Parathyroid adenoma (tissue), 2 donors: ENCODE data around the gene SOCS3.

ENCODE experiments used
- H2AFZ ChIP-seq: fragments of 300-600 bp; sonication (generic); one replicate; pipeline ENCODE4 v1.7.0; 2017; ENCODE audit warnings: antibody characterized with exemption, mild to moderate bottlenecking
- H3K27ac ChIP-seq: fragments of 300-600 bp; sonication (generic); one replicate; pipeline ENCODE4 v1.7.0; 2017
- H3K27me3 ChIP-seq: fragments of 300-600 bp; sonication (generic); one replicate; pipeline ENCODE4 v1.7.0; 2017; ENCODE audit warnings: low read length; ENCODE audit not compliant: control insufficient read depth, insufficient read depth
- H3K36me3 ChIP-seq: fragments of 300-600 bp; sonication (generic); one replicate; pipeline ENCODE4 v1.7.0; 2017; ENCODE audit warnings: low read length; ENCODE audit not compliant: control insufficient read depth, insufficient read depth
- H3K4me1 ChIP-seq: fragments of 300-600 bp; sonication (generic); one replicate; pipeline ENCODE4 v1.7.0; 2017; ENCODE audit warnings: control low read depth
- H3K4me2 ChIP-seq: fragments of 300-600 bp; sonication (generic); one replicate; pipeline ENCODE4 v1.7.0; 2017; ENCODE audit warnings: low read length
- H3K4me3 ChIP-seq: fragments of 300-600 bp; sonication (generic); one replicate; pipeline ENCODE4 v1.7.0; 2017; ENCODE audit warnings: low read depth, low read length
- H3K79me2 ChIP-seq: fragments of 300-600 bp; sonication (generic); one replicate; pipeline ENCODE4 v1.7.0; 2017; ENCODE audit warnings: control low read depth
- H3K9ac ChIP-seq: fragments of 300-600 bp; sonication (generic); one replicate; pipeline ENCODE4 v1.7.0; 2017; ENCODE audit warnings: mild to moderate bottlenecking
- H3K9me3 ChIP-seq: fragments of 300-600 bp; sonication (generic); one replicate; pipeline ENCODE4 v1.7.0; 2017; ENCODE audit warnings: low read length; ENCODE audit not compliant: control insufficient read depth
- CTCF ChIP-seq: fragments of 300-600 bp; sonication (generic); IDR thresholded peaks from one replicate; pipeline ENCODE4 v1.7.0; 2017; ENCODE audit warnings: antibody characterized with exemption, mild to moderate bottlenecking
- donor health status: primary hyperparathyroidism.

Gene SOCS3

GRCh38 chr17:78387977-78388941, 28.4 kb upstream of the SOCS3 start:
- no peak for TF ChIP-seq CTCF
- peaks cover 67% of the 10 kb centered on the region for H3K79me2 ChIP-seq
- H3K9me3 ChIP-seq: no peaks in the 10 kb centered on the region
- no peak overlapping the region for H2AFZ ChIP-seq
- H3K27me3 ChIP-seq: no peaks in the 10 kb centered on the region
- peaks cover 13% of the 10 kb centered on the region for H3K4me1 ChIP-seq
- H3K27ac ChIP-seq: peak overlapping the region; percentile 58
- no peak overlapping the region for H3K4me2 ChIP-seq
- H3K9ac ChIP-seq: no peak overlapping the region
- H3K36me3 ChIP-seq: no peaks in the 10 kb centered on the region
- H3K4me3 ChIP-seq: no peak overlapping the region

GRCh38 chr17:78384479-78385175, 24.8 kb upstream of the SOCS3 start:
- no peaks in the 10 kb centered on the region for H3K9me3 ChIP-seq
- H3K4me2 ChIP-seq: no peak overlapping the region
- H3K4me1 ChIP-seq: peaks cover 13% of the 10 kb centered on the region
- TF ChIP-seq CTCF: no peak
- H3K27ac ChIP-seq: peak overlapping the region; percentile 85
- no peak overlapping the region for H3K4me3 ChIP-seq
- no peak overlapping the region for H2AFZ ChIP-seq
- H3K36me3 ChIP-seq: no peaks in the 10 kb centered on the region
- peaks cover 54% of the 10 kb centered on the region for H3K79me2 ChIP-seq
- H3K9ac ChIP-seq: no peak overlapping the region
- H3K27me3 ChIP-seq: no peaks in the 10 kb centered on the region

- Histone ChIP-seq H3K36me3 (no peaks in the 10 kb centered on the region), H3K4me2 (no peak overlapping the region), H3K27ac (peak overlapping the region; percentile 85), H3K27me3 (no peaks in the 10 kb centered on the region), H3K9me3 (no peaks in the 10 kb centered on the region), H3K4me3 (no peak overlapping the region), H3K4me1 (peaks cover 13% of the 10 kb centered on the region), H2AFZ (no peak overlapping the region), H3K79me2 (peaks cover 53% of the 10 kb centered on the region), H3K9ac (no peak overlapping the region)
- no peak for TF ChIP-seq CTCF
Measured at GRCh38 chr17:78383725-78384471, 24.0 kb upstream of the SOCS3 start.

GRCh38 chr17:78381601-78382232, 21.8 kb upstream of the SOCS3 start:
- H3K9ac ChIP-seq: no peak overlapping the region
- H3K9me3 ChIP-seq: no peaks in the 10 kb centered on the region
- H3K79me2 ChIP-seq: peaks cover 46% of the 10 kb centered on the region
- H2AFZ ChIP-seq: no peak overlapping the region
- no peak overlapping the region for H3K4me3 ChIP-seq
- H3K27ac ChIP-seq: peak overlapping the region; percentile 2
- peaks cover 13% of the 10 kb centered on the region for H3K4me1 ChIP-seq
- no peak overlapping the region for H3K4me2 ChIP-seq
- H3K36me3 ChIP-seq: no peaks in the 10 kb centered on the region
- no peaks in the 10 kb centered on the region for H3K27me3 ChIP-seq
- TF ChIP-seq CTCF: no peak
